ENCODE results near the gene HS6ST3.

Gene HS6ST3

DNA sequence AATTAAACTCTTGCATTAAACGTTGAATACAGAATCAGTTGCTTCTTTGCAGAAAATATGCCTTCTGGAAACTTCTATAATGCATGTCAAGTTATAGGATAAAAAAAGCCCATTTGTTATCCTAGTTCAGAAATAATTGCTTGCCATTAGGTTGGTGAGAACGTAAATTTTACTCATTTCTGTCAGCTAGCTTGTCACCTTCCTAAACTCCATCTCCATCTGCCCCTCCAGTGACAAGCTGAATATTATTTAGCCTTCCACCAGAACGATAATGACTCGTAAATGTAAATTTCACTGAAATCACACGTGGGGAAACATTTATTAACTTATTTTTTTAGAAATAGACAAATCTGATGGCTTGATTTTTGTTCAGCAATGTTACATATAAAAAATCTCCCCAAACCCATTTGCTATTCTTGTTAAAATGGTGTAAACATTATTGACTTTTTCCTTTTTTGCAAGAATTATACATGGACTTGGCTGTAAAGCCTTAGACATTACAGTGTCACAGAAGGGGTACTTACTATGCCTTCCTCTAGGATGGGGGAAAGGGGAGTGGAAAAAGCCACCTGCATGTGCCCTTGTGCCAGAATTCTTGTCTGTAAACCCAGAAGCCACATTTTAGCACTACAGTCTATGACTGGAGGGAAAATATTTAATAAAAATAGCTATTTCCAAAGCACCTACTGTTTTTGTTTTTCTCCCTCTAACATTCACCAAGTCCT lies 577.5 kb downstream of the HS6ST3 start:
- DNase-seq: no peak

DNA sequence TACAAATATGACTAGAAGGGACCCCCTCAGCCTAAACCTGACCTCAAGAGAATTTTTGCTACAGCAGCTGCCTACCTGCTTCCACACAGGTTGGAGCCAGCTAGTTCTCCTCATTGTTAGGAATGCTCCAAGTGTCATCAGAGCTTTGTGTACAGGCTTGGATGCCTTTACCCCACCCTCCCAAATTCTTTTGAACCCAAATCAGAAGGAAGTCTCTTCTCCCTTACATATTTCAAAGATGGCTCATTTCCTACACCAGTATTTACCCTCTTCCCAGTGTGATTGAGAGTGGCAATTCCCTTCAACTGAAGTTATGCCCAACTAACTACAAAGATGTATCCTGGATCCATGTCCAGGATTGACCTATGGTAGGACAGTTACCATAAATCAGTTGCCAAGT lies 581.2 kb downstream of the HS6ST3 start:
- DNase-seq: no peak

DNA sequence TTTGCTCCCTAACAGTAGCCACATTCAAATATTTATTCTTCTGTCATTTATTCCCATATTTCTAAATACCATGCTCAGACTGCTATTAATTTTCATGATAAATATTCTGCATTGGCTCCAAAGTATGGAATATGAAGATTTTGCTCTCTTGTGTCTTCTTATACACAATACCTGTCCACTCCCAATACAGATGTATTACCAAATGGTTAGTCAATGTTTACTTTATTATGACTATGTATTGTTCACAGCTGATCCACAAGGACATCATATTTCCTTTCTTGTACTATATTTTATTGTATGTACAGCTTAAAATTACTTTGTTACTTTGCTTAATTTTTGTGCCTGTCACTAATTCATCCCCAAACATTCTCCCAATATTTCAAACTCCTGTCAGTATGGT lies 582.1 kb downstream of the HS6ST3 start:
- no peak for DNase-seq

DNA sequence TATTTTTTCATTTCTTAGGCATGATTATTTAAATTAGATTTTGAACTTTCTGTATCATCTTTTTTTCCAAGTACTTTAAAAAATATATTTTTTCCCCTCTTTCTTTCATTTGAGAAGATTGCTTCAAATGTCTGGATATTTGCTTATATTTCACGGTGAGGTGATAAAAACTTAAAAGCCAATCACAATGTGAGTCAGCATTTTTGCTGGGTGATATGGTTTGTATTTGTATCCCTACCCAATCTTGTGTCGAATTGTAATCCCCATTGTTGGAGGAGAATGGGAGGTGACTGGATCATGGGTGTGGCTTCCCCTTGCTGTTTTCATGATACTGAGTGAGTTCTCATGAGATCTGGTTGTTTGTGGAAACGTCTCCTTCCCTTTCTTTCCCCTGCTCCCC lies 583.9 kb downstream of the HS6ST3 start:
- DNase-seq: no peak

DNA sequence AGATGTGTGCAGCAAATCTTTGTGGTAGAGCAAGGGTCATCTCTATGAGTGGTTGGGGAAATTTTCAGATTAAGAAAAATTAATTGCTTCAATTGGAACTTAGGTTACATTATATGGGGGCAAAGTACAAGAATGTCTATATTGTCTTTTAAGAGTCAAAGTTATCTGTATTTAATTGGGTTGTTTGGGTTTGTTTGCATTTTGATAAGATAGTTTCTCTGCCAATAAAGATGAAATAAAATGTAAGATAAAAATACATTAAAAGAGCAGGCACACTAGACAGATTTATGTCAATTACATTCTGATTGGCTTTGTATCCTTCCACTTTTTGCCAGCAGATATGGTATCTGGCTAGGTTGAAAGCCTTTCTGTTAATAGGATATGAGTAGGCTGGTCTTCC lies 587.1 kb downstream of the HS6ST3 start:
- DNase-seq: no peak

DNA sequence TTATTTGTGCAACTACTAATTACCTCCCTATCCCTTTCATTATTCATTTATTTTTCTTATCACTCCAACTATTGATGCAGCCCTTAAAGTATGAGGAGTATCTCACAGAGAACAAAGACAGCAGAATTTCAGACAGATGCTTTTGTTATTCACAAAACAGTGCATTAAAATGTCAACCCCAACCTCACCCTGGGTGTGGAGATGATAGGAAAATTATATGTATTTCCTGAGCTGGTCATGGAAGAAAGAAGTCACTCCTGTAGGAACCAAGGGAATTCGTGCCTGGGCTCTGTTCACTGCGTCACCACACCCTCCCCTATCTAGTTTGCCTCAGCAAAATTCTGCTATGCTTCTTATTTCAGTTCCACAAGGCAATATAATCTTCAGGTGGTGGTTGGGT lies 588.9 kb downstream of the HS6ST3 start:
- no peak for DNase-seq

DNA sequence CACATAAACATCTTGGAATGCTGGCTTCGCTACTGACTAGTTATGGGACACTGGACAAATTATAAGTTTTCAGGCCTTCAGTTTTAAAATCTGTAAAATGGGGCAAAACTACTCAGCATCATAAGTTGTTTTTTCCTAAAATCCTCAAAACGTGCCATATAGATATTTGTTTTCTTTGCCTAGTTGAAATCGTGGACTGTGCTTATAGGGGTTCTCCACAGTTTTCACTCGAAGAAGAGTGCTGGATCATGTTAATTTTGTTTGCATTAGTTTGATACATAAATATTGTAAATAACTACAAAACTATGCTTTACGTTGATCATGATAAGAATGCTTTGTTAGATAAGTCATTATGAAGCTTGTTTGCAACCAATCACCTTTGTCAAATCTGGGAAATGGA lies 591.0 kb downstream of the HS6ST3 start:
- DNase-seq: no peak

DNA sequence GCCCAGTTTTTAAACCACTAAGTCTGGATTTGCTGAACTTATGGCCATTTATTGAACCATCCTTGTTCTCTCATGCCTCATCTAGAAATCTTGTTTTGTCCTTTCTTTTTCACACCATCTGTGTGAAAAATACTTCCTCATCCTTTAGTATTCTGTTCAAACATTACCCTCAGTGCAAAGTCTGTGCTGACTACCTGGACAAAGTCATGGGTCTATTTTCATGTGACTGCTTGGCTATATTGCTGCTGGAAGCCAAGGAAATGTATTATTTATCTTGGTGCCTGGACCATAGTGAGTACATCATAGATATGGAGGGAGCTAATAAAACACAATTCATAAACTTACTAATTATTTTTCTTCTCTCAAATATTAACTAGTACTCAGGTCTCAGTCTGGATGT lies 591.9 kb downstream of the HS6ST3 start:
- no peak for DNase-seq

DNA sequence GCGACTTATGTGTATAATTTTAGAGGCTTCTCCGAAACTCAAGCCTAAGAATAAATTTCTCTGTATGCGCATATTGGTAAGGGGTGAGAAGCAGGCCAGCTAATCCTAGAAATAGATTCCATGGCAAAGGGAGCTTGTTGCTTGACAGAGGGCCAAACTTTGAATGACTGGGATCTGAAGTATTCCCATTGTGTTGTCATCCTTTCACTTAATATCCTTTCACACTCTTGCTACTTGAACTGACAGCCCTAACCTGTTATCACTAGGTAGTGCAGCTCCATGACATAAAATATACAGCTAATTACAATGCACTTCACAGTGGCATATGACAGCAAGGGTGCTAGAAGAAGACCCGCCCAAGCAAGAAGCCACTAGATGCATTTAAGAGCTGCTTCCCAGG lies 594.6 kb downstream of the HS6ST3 start:
- DNase-seq: no peak

DNA sequence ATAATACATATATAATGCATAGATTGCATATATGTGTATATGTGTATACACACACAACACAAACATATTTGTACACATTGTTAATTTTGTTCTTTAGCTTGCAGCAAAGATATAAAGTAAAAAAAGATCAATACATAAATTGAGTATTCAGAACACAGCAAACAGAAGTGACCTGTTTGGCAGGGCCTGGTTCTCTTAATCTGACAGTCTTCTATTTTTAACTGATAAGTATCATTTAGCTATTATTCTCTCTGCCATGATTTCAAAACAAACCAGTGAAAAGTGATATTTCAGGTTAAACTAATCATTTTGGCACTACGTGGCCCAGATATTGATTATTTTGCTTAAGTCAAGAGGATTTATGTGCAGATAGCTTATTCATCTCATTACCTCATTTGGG lies 595.0 kb downstream of the HS6ST3 start:
- no peak for DNase-seq

DNA sequence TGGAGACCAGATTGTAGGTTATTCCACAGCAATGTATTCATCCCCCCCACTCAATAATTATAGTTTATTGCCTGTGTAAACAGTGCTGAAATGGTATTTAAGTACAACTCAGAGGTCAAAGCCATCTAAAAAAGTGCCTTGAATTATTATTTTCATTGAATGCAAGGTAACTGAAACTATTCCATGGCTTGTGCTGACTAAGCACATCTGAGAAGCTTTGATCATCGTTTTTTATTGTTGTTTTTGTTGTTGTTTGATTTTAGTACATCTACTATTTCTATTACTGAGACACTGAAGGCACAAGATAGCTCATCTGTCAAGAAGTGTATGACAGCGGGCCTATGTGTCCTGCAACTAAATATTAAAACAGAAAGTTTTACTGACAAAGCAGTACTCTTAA lies 596.4 kb downstream of the HS6ST3 start:
- DNase-seq: no peak

DNA sequence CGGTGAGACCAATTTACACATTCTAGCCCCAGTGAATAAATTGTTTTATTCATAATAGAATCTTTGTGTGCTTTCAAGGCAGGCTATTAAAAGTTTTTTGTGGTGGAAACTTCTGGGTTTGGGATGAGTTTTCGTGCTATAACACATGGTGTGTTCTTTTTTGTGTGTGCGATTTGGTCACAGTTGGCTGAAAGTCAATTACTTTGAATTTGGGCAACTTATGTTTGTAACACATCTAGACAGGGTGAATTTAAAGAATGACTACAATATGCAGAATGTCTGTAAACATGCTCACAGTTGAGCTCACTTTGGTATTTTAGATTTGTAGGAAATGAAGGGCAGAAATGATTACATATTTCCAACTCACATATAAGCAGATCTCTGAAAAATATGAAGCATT lies 597.3 kb downstream of the HS6ST3 start:
- DNase-seq: no peak

DNA sequence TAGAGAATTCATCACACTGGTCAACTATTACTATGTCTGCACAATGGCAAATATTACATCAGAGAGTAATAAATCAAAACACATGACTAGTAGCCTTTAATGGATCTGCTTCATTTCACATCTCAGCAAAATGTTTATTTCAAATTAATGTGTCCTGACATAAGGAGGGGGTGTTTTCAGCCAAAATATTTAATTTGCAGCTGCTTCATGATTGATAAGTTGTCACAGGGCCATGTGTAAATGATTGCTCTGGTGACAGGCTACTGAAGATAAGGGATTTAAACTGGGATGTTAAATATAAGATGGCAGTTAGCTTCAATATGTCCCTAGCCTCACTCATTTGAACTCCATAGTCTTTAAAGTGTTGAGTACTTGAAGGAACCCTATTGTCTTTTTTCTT lies 601.1 kb downstream of the HS6ST3 start:
- DNase-seq: no peak

DNA sequence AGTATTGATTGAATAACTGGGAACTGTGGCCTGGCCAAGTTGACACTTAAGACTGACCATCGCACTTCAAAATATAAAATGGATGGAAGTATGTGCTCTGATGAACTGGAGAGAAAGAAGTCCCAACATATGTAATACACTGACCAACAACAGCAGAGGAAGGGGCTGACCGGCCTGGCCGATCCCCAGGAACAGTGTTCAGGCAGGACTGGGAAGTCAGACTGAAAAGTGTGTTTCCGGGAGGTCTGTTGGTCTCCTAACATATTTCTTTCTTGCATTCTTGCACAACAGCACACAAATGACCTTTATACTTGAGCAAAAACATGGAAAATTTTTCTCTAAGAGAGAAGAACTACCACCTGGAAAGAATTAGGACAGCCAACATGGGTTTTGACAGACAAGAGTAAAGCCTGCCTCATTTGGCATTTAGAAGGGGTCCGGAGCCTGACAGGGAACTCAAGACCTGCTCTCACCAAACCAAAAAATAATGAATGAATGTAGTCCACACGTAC lies 606.5 kb downstream of the HS6ST3 start:
- no peak for DNase-seq

DNA sequence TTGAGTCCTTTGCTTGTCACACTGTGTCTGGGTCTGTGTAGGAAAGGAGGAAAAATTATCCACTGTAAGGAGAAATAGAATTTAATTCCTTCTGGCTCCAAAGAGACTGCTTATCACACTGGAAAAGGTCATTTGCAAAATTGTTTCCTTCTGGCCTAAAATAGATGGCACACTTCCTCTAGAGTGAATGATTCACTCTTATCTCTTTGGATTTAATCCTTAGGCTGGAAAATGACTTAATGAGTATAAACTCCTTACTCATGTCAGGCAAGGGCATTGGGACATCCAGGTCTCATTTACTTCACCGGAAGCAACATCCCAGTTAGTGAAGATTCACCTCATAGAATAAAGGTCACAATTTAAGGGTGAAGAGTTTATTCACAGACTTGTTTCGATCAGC lies 610.8 kb downstream of the HS6ST3 start:
- DNase-seq: no peak

DNA sequence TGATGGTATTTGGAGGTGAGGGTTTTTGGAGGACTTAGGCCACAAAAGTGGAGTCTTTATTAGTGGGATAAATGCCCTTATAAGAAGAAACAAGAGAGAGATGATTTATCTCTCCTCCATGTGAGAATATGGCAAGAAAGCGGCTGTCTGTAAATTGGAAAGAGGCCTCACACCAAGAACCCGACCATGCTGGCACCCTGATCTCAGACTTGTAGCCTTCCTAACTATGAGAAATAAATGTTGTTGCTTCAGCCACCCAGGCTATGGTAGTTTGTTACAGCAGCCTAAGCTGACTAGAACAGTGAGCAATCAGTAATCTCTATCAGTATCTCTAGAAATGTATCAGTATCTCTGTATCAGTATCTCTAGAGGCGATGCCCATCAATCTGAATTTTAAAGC lies 617.2 kb downstream of the HS6ST3 start:
- no peak for DNase-seq

DNA sequence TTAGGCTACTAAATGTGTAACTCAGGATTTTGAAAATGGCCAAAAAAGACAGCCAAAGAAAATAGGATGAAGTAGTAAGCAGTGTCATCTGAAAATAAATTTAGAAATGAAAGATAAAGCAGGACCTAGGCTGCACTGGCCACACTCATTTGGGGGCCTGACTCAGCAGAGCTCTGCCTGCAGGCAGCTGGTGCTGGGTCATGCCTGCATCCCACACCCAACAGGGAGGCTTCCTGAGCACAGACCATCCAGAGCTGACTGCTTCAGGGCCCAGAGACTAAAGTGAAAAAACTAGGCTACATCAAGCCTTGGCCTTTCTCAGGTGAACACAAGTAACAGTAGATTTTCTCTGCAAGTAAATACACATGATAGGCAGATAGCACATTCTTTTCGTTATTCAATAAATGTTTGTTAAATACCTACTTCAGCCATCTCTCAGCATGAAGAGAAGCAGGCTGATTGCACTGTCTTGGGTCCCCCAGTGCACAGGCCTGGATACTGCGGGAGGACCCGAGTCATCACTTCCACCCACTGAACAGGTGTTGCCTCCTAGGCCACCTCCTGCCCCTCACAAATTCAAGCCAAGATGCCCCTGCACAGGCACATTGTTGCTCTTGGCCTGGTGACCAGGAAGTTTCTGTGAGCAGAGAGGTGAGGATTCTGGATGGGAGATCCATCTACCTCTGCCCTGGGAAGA lies 620.4 kb downstream of the HS6ST3 start:
- no peak for DNase-seq

DNA sequence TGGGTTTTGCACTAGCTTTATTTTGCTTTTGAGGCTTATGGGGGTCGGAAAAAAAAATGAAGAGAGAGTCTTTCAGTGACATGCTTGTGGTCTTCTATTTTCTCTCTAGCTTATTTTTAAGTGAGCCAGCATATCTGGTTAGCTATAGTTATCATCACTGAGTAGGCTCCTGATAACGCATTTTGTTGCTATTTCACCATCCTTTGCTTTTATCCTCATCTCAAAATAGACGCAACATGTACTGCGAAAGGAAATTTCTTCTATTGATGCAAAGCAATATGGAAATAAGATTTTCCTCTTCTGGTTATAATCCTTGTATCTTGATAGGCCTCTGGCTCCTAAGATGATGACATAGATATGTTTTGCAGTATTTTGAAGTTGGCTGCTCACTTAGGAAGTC lies 630.5 kb downstream of the HS6ST3 start:
- no peak for DNase-seq

DNA sequence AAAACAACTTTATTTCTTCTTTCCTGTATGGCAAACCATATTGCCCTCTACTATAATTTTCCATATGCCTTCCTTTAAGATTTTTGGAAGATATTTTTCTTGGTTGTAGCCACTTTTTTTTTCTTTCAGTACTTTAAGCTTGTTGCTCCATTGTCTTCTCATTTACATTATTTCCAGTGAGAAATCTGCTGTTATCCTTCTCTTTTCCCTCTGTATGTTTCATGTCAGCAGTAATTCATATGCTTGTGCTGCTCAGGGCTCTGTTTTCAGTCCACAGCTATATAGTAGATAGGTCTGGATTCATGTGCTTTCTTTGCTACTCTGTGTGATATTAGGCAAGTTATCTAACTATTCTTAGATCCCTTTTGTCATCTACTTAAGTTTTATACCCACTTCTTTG lies 636.7 kb downstream of the HS6ST3 start:
- no peak for DNase-seq

DNA sequence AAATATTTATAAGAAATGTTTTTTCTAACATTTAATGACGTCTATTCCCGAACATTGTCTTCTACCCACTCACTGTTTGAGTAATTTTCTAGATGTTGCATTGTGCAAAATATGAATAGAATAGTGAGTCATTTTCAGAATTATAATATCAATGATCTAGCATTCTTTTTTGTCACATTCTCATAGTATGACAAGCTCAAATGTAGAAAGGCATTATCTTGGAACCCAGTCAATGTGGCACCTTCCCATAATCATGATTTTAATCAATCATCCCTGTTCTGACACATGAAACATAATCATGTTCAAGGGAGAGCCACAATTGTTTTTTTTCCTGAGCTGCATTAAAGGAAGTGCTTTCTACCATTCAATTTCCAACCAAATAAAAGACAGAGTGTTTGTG lies 638.6 kb downstream of the HS6ST3 start:
- DNase-seq: no peak

DNA sequence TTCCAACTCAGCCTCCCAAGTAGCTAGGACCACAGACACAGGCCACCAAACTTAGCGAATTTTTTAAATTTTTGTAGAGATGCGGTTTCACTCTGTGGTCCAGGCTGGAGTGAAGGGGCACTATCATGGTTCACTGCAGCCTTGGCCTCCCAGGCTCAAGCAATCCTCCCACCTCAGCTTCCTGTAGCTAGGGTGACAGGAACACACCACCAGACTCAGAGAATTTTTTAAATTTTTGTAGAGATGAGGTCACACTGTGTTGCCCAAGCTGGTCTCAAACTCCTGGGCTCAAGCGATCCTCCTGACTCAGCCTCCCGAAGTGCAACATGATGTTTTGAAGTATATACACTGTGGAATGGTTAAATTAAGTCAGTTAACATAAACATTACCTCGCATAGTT lies 640.8 kb downstream of the HS6ST3 start:
- no peak for DNase-seq

DNA sequence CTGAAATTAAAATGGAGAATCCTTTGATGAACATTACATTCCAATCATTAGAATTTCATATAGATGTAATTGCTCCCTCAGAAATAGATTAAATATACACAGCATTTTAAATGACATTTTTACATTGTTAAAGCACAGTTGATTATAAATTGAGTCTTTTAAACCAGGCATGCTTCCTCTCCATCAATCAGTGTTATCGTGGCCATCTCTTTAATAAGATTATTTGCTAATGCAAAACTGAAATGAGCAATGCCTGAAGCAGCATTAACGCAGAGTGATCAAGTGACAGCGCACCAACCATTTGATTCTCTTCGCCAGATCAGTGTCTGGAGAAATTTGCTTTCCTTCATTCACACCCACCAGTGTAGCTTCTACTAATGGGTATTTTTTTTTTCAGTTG lies 644.6 kb downstream of the HS6ST3 start:
- DNase-seq: no peak

DNA sequence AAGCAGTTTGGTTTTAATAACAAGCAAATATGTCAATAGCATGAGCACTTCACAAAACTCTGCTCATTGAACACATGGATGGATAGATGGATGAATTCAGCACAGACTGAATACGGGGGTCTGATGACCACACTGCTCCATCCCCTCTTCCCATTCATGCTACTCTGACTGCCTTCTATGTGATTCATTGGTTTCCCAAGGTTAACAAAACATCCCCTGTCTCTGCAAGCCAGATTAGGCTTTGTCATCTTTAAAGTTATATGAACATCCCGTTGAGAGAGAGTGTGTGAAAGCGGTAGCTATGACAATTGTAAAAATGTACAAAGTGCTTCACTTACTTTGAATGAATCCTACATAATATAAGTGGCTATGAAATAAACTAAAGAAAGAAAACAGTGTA lies 651.9 kb downstream of the HS6ST3 start:
- no peak for DNase-seq

DNA sequence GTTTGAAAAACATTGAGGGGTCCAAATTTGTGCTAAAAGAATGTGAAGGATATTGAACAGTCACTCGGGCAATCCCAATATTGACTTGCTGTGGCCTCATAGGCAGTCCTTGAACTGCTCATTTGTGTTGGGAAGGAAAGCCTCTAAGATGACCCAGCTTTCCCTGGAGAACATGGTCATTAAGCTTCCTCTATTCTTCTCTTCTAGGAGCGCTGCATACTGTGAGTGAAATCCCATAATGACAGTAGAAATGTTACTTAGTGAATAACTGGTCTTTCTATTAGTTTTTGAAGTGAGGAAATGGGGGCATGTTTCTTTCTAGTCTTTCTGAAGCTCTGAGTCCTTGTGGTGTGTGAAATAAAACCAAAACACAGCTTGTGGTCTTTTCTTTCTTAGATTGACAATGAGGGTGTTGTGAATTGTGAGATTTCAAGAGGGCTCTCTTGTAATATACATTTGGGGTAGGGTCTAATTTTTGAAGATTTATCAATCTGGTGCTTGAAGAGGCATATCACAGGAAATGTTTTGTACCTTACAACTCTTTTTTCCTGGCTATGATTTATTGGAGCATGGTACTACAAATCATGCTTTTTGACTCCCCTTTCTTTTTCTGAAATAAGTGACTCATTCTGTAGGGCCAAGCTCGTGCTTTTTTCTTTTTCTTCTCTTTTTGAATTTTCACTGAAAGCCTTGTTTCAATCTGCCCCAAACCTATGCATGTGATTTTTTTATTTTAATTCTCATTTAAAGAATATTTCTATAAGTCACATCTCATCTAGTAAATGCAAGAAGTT lies 653.6 kb downstream of the HS6ST3 start:
- no peak for DNase-seq
